Measurements from ENCODE around the gene ZSCAN22.

GRCh38 chr19:58296104-58296503, 30.7 kb upstream of the ZSCAN22 start:
- TF ChIP-seq SIN3A (IDR thresholded peaks at IDR 0.05; ENCODE audit: low read depth) (no peak), CTCF (IDR thresholded peaks at IDR 0.05 in 2 of 3, conservative IDR thresholded peaks at IDR 0.05 in 1 of 3; ENCODE audit: borderline replicate concordance in 1 of 3, insufficient read depth in 1 of 3, low read depth in 2 of 3, low read length in 2 of 3) (no peak), CEBPB (IDR thresholded peaks at IDR 0.05; ENCODE audit: low read depth) (no peak), ZNF274 (IDR thresholded peaks at IDR 0.05; ENCODE audit: low read depth, low read length) (no peak), EZH2 (IDR thresholded peaks at IDR 0.05) (no peak), JUND (IDR thresholded peaks at IDR 0.05) (no peak), RAD21 (IDR thresholded peaks at IDR 0.05; ENCODE audit: low read depth) (no peak)
